ENCODE results near the gene ST6GALNAC3. TPM values are rescaled to one million over a fixed set of nuclear protein-coding genes. Genes with fewer than 3 reads are reported as not detected.

Gene ST6GALNAC3
- total RNA-seq, 1 donor from 2014 or later = 7.3 TPM

- Mint-ChIP-seq H3K27ac (ENCODE audit: unreplicated experiment) (no peak overlapping the region), H3K36me3 (ENCODE audit: unreplicated experiment) (no peaks in the 10 kb centered on the region), H3K27me3 (ENCODE audit: unreplicated experiment) (no peaks in the 10 kb centered on the region), H3K9me3 (ENCODE audit: unreplicated experiment) (no peaks in the 10 kb centered on the region), H3K4me3 (ENCODE audit: unreplicated experiment) (no peak overlapping the region), H3K4me1 (ENCODE audit: unreplicated experiment) (no peaks in the 10 kb centered on the region)
- DNase-seq (ENCODE audit: extremely low spot score, unreplicated experiment) = no peak
- no peak for TF ChIP-seq CTCF (IDR thresholded peaks at IDR 0.05)
Measured at GRCh38 chr1:76530953-76531352, 456.4 kb downstream of the ST6GALNAC3 start.

- Mint-ChIP-seq H3K27ac (ENCODE audit: unreplicated experiment) (no peak overlapping the region), H3K4me3 (ENCODE audit: unreplicated experiment) (no peak overlapping the region), H3K9me3 (ENCODE audit: unreplicated experiment) (no peaks in the 10 kb centered on the region), H3K27me3 (ENCODE audit: unreplicated experiment) (no peaks in the 10 kb centered on the region), H3K4me1 (ENCODE audit: unreplicated experiment) (peaks cover 7% of the 10 kb centered on the region), H3K36me3 (ENCODE audit: unreplicated experiment) (no peaks in the 10 kb centered on the region)
- TF ChIP-seq CTCF (IDR thresholded peaks at IDR 0.05) = no peak
- no peak for DNase-seq (ENCODE audit: extremely low spot score, unreplicated experiment)
Measured at GRCh38 chr1:76541618-76542017, 467.1 kb downstream of the ST6GALNAC3 start.

- H3K27ac Mint-ChIP-seq (ENCODE audit: unreplicated experiment) = no peak overlapping the region
- no peak for DNase-seq (ENCODE audit: extremely low spot score, unreplicated experiment)
- H3K4me1 Mint-ChIP-seq (ENCODE audit: unreplicated experiment) = peaks cover 7% of the 10 kb centered on the region
- H3K9me3 Mint-ChIP-seq (ENCODE audit: unreplicated experiment) = no peaks in the 10 kb centered on the region
- no peak for TF ChIP-seq CTCF (IDR thresholded peaks at IDR 0.05)
- H3K36me3 Mint-ChIP-seq (ENCODE audit: unreplicated experiment) = no peaks in the 10 kb centered on the region
- H3K27me3 Mint-ChIP-seq (ENCODE audit: unreplicated experiment) = no peaks in the 10 kb centered on the region
- no peak overlapping the region for H3K4me3 Mint-ChIP-seq (ENCODE audit: unreplicated experiment)
Measured at GRCh38 chr1:76542359-76542758, 467.8 kb downstream of the ST6GALNAC3 start.

GRCh38 chr1:76543495-76543894 is 468.9 kb downstream of the ST6GALNAC3 start:
- H3K27me3 Mint-ChIP-seq (ENCODE audit: unreplicated experiment) = no peaks in the 10 kb centered on the region
- DNase-seq (ENCODE audit: extremely low spot score, unreplicated experiment) = no peak
- no peak for TF ChIP-seq CTCF (IDR thresholded peaks at IDR 0.05)
- H3K4me1 Mint-ChIP-seq (ENCODE audit: unreplicated experiment) = peaks cover 7% of the 10 kb centered on the region
- no peaks in the 10 kb centered on the region for H3K9me3 Mint-ChIP-seq (ENCODE audit: unreplicated experiment)
- no peaks in the 10 kb centered on the region for H3K36me3 Mint-ChIP-seq (ENCODE audit: unreplicated experiment)
- no peak overlapping the region for H3K27ac Mint-ChIP-seq (ENCODE audit: unreplicated experiment)
- no peak overlapping the region for H3K4me3 Mint-ChIP-seq (ENCODE audit: unreplicated experiment)

- no peak for TF ChIP-seq CTCF (IDR thresholded peaks at IDR 0.05)
- Mint-ChIP-seq H3K27ac (ENCODE audit: unreplicated experiment) (no peak overlapping the region), H3K4me3 (ENCODE audit: unreplicated experiment) (no peak overlapping the region)
Measured at GRCh38 chr1:76546354-76546933, 471.9 kb downstream of the ST6GALNAC3 start.

More at GRCh38 chr1:76546354-76546933, 471.9 kb downstream of the ST6GALNAC3 start:
- Mint-ChIP-seq H3K9me3 (ENCODE audit: unreplicated experiment) (no peaks in the 10 kb centered on the region), H3K27me3 (ENCODE audit: unreplicated experiment) (no peaks in the 10 kb centered on the region), H3K4me1 (ENCODE audit: unreplicated experiment) (no peaks in the 10 kb centered on the region), H3K36me3 (ENCODE audit: unreplicated experiment) (no peaks in the 10 kb centered on the region)
- DNase-seq (ENCODE audit: extremely low spot score, unreplicated experiment) = no peak
